ACC112 (cell line): Measurements from ENCODE around the gene OPRD1.
"Not testable (repeated sequence)": the region's sequence is repeated elsewhere in the genome, so short reads cannot be mapped to it uniquely, and the experiment has no call there.

Experiments used
- H2AFZ ChIP-seq: fragments of 200-600 bp; sonication (generic); one replicate; pipeline ENCODE4 v1.6.0; 2017; ENCODE audit warnings: antibody characterized with exemption, low read length; ENCODE audit not compliant: unreplicated experiment
- H3K27ac ChIP-seq: fragments of 200-600 bp; sonication (generic); 2 replicates; pipeline ENCODE4 v1.5.1; 2014; ENCODE audit warnings: low read depth, mild to moderate bottlenecking, antibody characterized with exemption, low read length, moderate library complexity
- H3K27me3 ChIP-seq: fragments of 200-600 bp; sonication (generic); 2 replicates; pipeline ENCODE4 v1.6.1; 2014; ENCODE audit warnings: mild to moderate bottlenecking, antibody characterized with exemption, low read length, moderate library complexity, mixed read lengths; ENCODE audit not compliant: insufficient read depth
- H3K36me3 ChIP-seq: fragments of 200-600 bp; sonication (generic); 2 replicates; pipeline ENCODE4 v1.6.1; 2016; ENCODE audit warnings: mild to moderate bottlenecking, antibody characterized with exemption, low read length, moderate library complexity, mixed read lengths; ENCODE audit not compliant: insufficient read depth
- H3K4me1 ChIP-seq: fragments of 200-600 bp; sonication (generic); one replicate; pipeline ENCODE4 v1.6.1; 2016; ENCODE audit warnings: low read length, mixed read lengths; ENCODE audit not compliant: insufficient read depth, unreplicated experiment, control insufficient read depth
- H3K4me3 ChIP-seq: fragments of 200-600 bp; sonication (generic); 2 replicates; pipeline ENCODE4 v1.5.1; 2014; ENCODE audit warnings: mild to moderate bottlenecking, low read depth, low read length
- H3K79me2 ChIP-seq: fragments of 200-600 bp; sonication (generic); one replicate; pipeline ENCODE4 v1.6.0; 2016; ENCODE audit warnings: low read length; ENCODE audit not compliant: control insufficient read depth, unreplicated experiment, insufficient read depth

OPRD1 gene

DNA sequence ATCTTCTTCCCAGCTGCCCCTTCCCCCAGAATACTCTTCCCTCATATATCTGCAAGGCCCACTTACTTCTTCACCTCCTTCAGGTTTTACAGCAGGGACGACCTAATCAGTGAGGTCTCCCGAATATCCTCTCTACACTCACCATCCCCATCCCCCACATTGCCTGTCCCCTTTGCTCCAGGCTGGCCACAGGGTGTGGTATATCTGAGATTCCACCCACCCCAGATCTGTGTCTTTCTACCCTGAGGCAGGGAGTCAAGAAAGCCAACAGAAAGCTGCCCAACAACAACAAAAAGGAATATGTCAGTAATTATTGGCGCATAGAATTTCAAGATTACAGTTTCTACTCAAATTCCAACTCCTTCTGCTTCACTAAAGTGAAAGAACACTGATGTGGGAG, 30.0 kb upstream of the OPRD1 start:
- Histone ChIP-seq H2AFZ (no peak overlapping the region), H3K4me3 (no peak overlapping the region), H3K36me3 (no peaks in the 10 kb centered on the region), H3K4me1 (no peaks in the 10 kb centered on the region), H3K27me3 (no peaks in the 10 kb centered on the region), H3K79me2 (no peaks in the 10 kb centered on the region), H3K27ac (no peak overlapping the region)

DNA sequence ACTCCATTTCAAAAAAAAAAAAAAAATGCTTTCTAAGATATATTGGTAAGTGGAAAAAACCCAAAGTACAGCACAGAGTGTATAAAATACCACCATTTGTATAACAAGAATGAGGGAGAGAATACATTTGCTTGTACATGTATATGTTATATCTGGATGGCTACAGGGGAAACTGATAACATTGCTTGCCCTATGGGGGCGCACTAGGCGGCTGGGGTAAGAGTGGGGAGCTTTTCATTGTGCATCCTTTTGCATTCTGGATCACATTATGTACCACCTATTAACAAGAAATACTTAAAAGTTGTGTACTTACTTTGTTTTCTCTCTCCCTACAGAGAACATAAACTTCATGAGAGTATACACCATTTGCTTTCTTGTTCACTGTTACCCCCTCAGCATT, 28.6 kb upstream of the OPRD1 start:
- H3K27me3 ChIP-seq = no peaks in the 10 kb centered on the region
- H2AFZ ChIP-seq = no peak overlapping the region
- no peak overlapping the region for H3K4me3 ChIP-seq
- H3K4me1 ChIP-seq = no peaks in the 10 kb centered on the region
- H3K36me3 ChIP-seq = no peaks in the 10 kb centered on the region
- H3K27ac ChIP-seq = no peak overlapping the region
- H3K79me2 ChIP-seq = no peaks in the 10 kb centered on the region

- Histone ChIP-seq H3K79me2 (no peaks in the 10 kb centered on the region), H3K27ac (no peak overlapping the region), H3K36me3 (no peaks in the 10 kb centered on the region), H3K4me3 (no peak overlapping the region), H2AFZ (no peak overlapping the region), H3K4me1 (no peaks in the 10 kb centered on the region), H3K27me3 (peaks cover 5% of the 10 kb centered on the region; the same call in 1 of the 2 replicates)
These were observed 22.6 kb upstream of the OPRD1 start for GRCh38 chr1:28789412-28789811.

DNA sequence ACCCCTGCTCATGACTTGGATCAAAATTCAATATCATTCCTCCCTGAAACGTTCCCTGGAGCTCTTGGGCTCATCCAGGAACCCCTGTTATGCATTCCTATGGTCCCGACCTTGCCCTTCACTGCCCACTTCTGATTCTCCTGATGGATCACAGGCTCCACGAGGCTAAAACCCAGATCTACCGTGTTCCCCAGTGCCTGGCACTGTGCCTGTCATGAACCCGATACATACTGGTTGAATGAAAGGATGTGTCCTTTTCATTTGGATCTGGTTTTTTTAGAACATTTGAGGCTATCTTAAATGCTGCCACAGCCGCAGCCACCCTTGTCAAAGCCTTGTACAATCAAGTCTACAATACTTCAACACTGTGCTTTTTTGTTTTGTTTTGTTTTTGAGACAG, 22.2 kb upstream of the OPRD1 start:
- no peaks in the 10 kb centered on the region for H3K36me3 ChIP-seq
- H3K27me3 ChIP-seq = peaks cover 5% of the 10 kb centered on the region; the same call in 1 of the 2 replicates
- H3K4me3 ChIP-seq = no peak overlapping the region
- no peaks in the 10 kb centered on the region for H3K4me1 ChIP-seq
- H3K27ac ChIP-seq = no peak overlapping the region
- H3K79me2 ChIP-seq = no peaks in the 10 kb centered on the region
- H2AFZ ChIP-seq = no peak overlapping the region

DNA sequence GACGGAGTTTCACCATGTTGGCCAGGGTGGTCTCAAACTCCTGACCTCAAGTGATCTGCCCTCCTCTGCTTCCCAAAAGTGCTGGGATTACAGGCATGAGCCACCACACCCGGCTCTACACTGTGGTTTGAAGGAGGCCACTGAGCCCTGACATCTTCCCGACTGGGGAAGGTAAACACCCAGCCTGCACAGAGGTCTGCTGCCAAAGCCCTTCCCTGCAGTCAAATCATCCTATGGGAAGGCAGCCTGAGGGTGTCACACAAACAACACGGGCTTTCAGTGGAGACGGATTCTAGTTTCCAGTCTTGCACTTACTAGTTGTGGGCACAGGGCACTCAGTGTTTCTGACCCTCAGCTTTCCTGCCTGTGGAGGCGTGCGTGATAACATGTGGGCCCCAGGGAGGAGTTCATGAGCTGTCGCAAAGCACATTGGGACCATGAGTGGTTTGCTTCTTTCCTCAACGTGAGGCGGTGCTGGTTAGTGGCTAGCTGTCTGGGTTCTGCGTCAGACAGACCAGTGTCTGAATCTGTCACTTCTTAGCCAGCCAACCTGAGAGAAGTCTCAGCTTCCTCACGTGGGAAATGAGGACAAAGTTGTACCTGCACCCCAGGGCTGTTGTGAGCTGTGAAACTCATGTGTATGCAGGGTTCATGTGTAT, 21.5 kb upstream of the OPRD1 start:
- Histone ChIP-seq H3K27ac (no peak overlapping the region), H3K4me3 (no peak overlapping the region), H3K79me2 (no peaks in the 10 kb centered on the region), H3K27me3 (peaks cover 5% of the 10 kb centered on the region; the same call in 1 of the 2 replicates), H2AFZ (no peak overlapping the region), H3K36me3 (no peaks in the 10 kb centered on the region), H3K4me1 (no peaks in the 10 kb centered on the region)

GRCh38 chr1:28791929-28792328, 20.0 kb upstream of the OPRD1 start:
- not testable (repeated sequence) for H3K27ac ChIP-seq, H2AFZ ChIP-seq, H3K36me3 ChIP-seq, H3K4me1 ChIP-seq, H3K79me2 ChIP-seq, H3K27me3 ChIP-seq, H3K4me3 ChIP-seq

DNA sequence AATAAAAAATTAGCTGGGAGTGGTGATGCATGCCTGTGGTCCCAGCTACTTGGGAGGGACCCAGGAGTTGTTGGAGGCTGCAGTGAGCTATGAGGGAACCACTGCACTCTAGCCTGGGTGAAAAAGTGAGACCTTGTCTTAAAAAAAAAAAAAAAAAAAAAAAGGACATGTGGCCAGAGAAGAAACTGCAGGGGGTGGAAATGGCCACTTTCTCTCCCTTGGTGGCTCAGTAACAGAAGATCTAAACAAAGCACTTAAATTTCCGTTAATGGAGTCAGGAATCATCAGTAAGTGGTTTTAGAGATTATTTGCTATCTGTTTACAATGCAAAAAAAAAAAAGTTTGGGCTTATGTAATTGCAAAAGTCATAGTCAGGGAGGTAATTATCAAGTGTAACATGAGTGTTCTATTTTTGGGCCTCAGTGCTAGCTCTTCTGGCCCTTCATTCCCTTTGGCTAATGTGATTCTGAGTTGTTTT, 19.3 kb upstream of the OPRD1 start:
- H3K79me2 ChIP-seq = no peaks in the 10 kb centered on the region
- no peaks in the 10 kb centered on the region for H3K36me3 ChIP-seq
- no peaks in the 10 kb centered on the region for H3K4me1 ChIP-seq
- H3K27ac ChIP-seq = no peak overlapping the region
- H3K4me3 ChIP-seq = no peak overlapping the region
- peaks cover 5% of the 10 kb centered on the region; the same call in 1 of the 2 replicates for H3K27me3 ChIP-seq
- no peak overlapping the region for H2AFZ ChIP-seq

- not testable (repeated sequence) for H3K27me3 ChIP-seq, H2AFZ ChIP-seq, H3K27ac ChIP-seq, H3K4me1 ChIP-seq, H3K36me3 ChIP-seq, H3K79me2 ChIP-seq, H3K4me3 ChIP-seq
These were observed 17.4 kb upstream of the OPRD1 start for GRCh38 chr1:28794582-28794981.

DNA sequence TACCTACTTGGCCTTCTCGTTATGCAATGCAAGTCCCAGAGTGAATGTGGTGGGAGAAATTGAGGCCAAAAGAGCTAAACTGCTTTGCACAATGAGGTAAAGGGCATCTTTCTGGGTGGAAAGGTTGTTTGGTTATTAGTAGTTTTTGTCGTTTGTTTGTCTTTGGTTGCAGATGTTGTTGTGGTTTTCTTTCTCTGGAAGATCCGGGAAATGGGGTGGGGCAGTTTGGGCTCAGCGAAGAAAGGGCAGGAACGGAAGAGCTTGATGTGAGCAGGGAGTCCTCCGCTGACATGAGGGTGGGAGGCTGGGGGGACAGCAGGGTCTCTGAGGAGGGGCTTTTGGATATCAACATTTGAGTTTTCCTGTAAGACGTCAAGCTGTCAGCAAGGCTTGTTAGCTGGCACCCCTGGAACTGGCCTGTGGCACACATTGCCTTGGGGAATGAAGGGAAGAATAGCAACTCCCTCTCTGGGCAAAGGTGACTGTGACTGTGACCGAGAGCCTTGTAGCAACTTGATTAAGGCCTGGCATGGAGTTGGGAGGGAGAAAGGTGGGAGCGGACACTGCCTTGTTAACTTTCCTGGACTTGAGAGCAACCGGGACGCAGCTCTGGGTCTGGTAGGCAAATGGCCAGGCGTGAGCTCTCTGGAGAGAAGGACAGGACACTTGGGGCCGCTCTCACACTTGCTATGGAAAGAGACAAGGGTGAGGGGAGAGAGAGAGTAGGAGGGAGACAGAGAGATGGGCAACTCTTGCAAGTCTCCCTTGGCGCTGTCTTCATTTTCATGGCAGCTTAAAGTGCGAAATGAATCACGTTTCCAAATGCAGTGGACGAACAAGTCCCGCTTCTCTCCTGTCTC, 15.4 kb upstream of the OPRD1 start:
- Histone ChIP-seq H3K4me1 (no peaks in the 10 kb centered on the region), H2AFZ (no peak overlapping the region), H3K4me3 (no peak overlapping the region), H3K27me3 (0 out of 2 replicates have a peak, but pooled peaks cover 5% of the 10 kb centered on the region), H3K79me2 (no peaks in the 10 kb centered on the region), H3K27ac (no peak overlapping the region), H3K36me3 (no peaks in the 10 kb centered on the region)

DNA sequence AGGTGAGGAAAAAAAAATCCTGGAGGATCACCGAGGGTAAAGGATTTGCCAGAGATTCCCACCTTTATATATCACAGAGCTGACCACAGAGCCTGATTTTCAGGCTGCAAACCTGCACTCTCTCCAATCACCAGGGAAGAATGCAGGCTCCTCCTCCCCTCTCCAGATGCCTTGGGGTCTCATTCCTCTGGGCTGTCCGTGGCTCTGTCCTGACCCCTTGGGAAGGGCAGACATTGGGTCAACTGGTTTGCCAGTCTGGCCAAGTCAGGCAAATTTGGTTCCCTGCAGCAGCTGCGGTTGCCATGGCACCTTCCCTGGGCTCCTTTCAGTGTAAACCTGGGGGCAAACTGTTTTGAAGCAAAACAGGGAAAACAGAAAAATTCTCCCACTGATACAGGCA, 11.6 kb upstream of the OPRD1 start:
- no peaks in the 10 kb centered on the region for H3K4me1 ChIP-seq
- H2AFZ ChIP-seq = no peak overlapping the region
- H3K27me3 ChIP-seq = peaks cover 10% of the 10 kb centered on the region; the same call in 1 of the 2 replicates
- no peak overlapping the region for H3K27ac ChIP-seq
- no peaks in the 10 kb centered on the region for H3K36me3 ChIP-seq
- H3K4me3 ChIP-seq = no peak overlapping the region
- H3K79me2 ChIP-seq = no peaks in the 10 kb centered on the region

DNA sequence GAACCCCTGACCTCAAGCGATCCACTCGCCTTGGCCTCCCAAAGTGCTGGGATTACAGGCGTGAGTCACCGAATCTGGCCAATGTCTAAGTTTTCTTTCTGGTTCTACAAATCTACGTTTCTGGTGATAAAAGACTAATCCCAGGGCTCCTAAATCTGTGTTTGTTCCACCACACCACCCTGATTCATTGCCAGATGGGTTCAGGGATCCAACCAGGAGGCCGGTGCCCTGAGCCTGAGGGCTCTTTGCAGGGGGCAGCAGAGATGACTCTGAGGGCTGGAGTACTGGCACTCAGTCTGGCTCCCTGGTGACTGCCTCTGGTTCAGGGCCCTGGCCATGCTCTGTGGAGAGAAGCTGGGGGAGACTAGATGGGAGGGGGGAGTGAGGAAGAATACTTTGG, 10.5 kb upstream of the OPRD1 start:
- H3K27me3 ChIP-seq = peaks cover 10% of the 10 kb centered on the region; the same call in 1 of the 2 replicates
- H3K36me3 ChIP-seq = no peaks in the 10 kb centered on the region
- no peaks in the 10 kb centered on the region for H3K79me2 ChIP-seq
- H3K4me1 ChIP-seq = no peaks in the 10 kb centered on the region
- no peak overlapping the region for H3K27ac ChIP-seq
- H3K4me3 ChIP-seq = no peak overlapping the region
- H2AFZ ChIP-seq = no peak overlapping the region
